ENCODE data around the gene SCN10A.

DNA sequence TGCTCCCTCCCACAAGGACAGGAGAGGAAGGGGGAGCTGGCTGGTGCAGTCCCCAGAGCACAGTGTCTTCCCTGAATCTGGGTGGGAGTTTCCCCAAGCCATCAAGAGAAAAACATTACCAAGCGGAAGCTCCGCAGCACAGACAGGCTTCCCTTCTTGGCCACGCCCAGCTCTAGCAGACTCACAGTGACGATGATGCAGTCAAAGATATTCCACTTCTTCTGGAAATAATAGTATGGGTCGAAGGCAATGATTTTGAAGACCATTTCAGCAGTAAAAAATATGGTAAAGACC, 76.7 kb downstream of the SCN10A start:
- no peak for TF ChIP-seq ZNF416 (CRISPR knock-in tag; IDR thresholded peaks at IDR 0.05)
- TF ChIP-seq CTCF (IDR thresholded peaks at IDR 0.05) = no peak
- TF ChIP-seq JAZF1 (CRISPR knock-in tag; IDR thresholded peaks at IDR 0.05) = no peak
- TF ChIP-seq USF2 (CRISPR knock-in tag; IDR thresholded peaks at IDR 0.05) = no peak
